Liver (tissue), 9 donors: ENCODE results near the gene CCDC158. TPM values are rescaled to one million over a fixed set of nuclear protein-coding genes. Genes with fewer than 3 reads are reported as not detected.

Experiments
- DNase-seq: peaks from one replicate; pipeline ENCODE4 v3.0.0-alpha.2; 2017; ENCODE audit warnings: low spot score
- H3K27ac ChIP-seq, 2 donors: one replicate each; pipeline ENCODE4 v1.7.0; 2013; ENCODE audit warnings: inconsistent platforms in 2 of 2, low read length in 2 of 2, control low read depth in 1 of 2, low read depth in 1 of 2, mild to moderate bottlenecking in 1 of 2
- H3K27me3 ChIP-seq, 4 donors: one replicate each; pipeline versions ENCODE4 v1.6.1 to v1.7.0; 2013; ENCODE audit warnings: low read length in 3 of 4, inconsistent platforms in 1 of 4, mild to moderate bottlenecking in 1 of 4, moderate library complexity in 1 of 4; ENCODE audit not compliant: control insufficient read depth in 4 of 4, insufficient read depth in 4 of 4
- H3K36me3 ChIP-seq, 4 donors: one replicate each; pipeline versions ENCODE4 v1.6.1 to v1.7.0; 2013; ENCODE audit warnings: low read length in 3 of 4, mild to moderate bottlenecking in 3 of 4, low read depth in 1 of 4, moderate library complexity in 1 of 4; ENCODE audit not compliant: control insufficient read depth in 4 of 4, insufficient read depth in 3 of 4
- H3K4me1 ChIP-seq, 4 donors: one replicate each; pipeline versions ENCODE4 v1.6.1 to v1.7.0; 2013; ENCODE audit warnings: low read length in 3 of 4, mild to moderate bottlenecking in 3 of 4, moderate library complexity in 1 of 4; ENCODE audit not compliant: control insufficient read depth in 4 of 4, insufficient read depth in 4 of 4
- H3K4me3 ChIP-seq, 3 donors: one replicate each; pipeline versions ENCODE4 v1.6.1 to v1.7.0; 2013; ENCODE audit warnings: low read length in 3 of 3, control low read depth in 1 of 3, low read depth in 1 of 3, mild to moderate bottlenecking in 1 of 3
- H3K9ac ChIP-seq, 2 donors: one replicate each; pipeline ENCODE4 v1.7.0; 2013; ENCODE audit warnings: low read length in 2 of 2, mild to moderate bottlenecking in 2 of 2, moderate library complexity in 2 of 2, control low read depth in 1 of 2, low read depth in 1 of 2
- H3K9me3 ChIP-seq, 4 donors: one replicate each; pipeline versions ENCODE4 v1.6.1 to v1.7.0; 2013; ENCODE audit warnings: low read length in 3 of 4; ENCODE audit not compliant: control insufficient read depth in 4 of 4
- EGR1 ChIP-seq, 2 donors: IDR thresholded peaks; 2 replicates each; pipeline ENCODE4 v1.6.1; 2016 to 2018; ENCODE audit warnings: antibody characterized with exemption in 2 of 2, low read depth in 2 of 2
- FOXA1 ChIP-seq: IDR thresholded peaks from 2 replicates; pipeline ENCODE4 v1.6.1; 2016; ENCODE audit warnings: antibody characterized with exemption
- FOXA2 ChIP-seq: IDR thresholded peaks from 2 replicates; pipeline ENCODE4 v1.6.1; 2016; ENCODE audit warnings: antibody characterized with exemption
- GABPA ChIP-seq, 2 donors: IDR thresholded peaks in 1 of 2; conservative IDR thresholded peaks in 1 of 2; 2 replicates each; pipeline ENCODE4 v1.6.1; 2016; ENCODE audit warnings: antibody characterized with exemption in 2 of 2, mild to moderate bottlenecking in 1 of 2, moderate library complexity in 1 of 2
- HNF4A ChIP-seq, 2 donors: conservative IDR thresholded peaks; 2 replicates each; pipeline ENCODE4 v1.6.1; 2016; ENCODE audit warnings: antibody characterized with exemption in 2 of 2, mild to moderate bottlenecking in 2 of 2
- HNF4G ChIP-seq: IDR thresholded peaks from 2 replicates; pipeline ENCODE4 v1.6.1; 2016; ENCODE audit warnings: antibody characterized with exemption
- JUND ChIP-seq, 2 donors: IDR thresholded peaks; 2 replicates each; pipeline ENCODE4 v1.6.1; 2016; ENCODE audit warnings: antibody characterized with exemption in 2 of 2
- NR2F2 ChIP-seq: IDR thresholded peaks from 2 replicates; pipeline ENCODE4 v1.6.1; 2016; ENCODE audit warnings: antibody characterized with exemption
- RAD21 ChIP-seq, 2 donors: IDR thresholded peaks; 2 replicates each; pipeline ENCODE4 v1.6.1; 2016; ENCODE audit warnings: antibody characterized with exemption in 2 of 2, mild to moderate bottlenecking in 2 of 2
- RXRA ChIP-seq, 2 donors: IDR thresholded peaks; 2 replicates each; pipeline ENCODE4 v1.6.1; 2017 to 2018; ENCODE audit warnings: antibody characterized with exemption in 2 of 2, mild to moderate bottlenecking in 1 of 2
- SP1 ChIP-seq: IDR thresholded peaks from 2 replicates; pipeline ENCODE4 v1.6.1; 2018; ENCODE audit warnings: antibody characterized with exemption, mild to moderate bottlenecking
- TAF1 ChIP-seq: conservative IDR thresholded peaks from 2 replicates; pipeline ENCODE4 v1.6.1; 2016; ENCODE audit warnings: antibody characterized with exemption, mild to moderate bottlenecking
- YY1 ChIP-seq: IDR thresholded peaks from 2 replicates; pipeline ENCODE4 v1.6.1; 2016; ENCODE audit warnings: antibody characterized with exemption, mild to moderate bottlenecking
- WGBS: extraction: QIAGEN DNeasy Blood & Tissue Kit; methylation state at CpG from one replicate; pipeline ENCODE4 v1.1.7; 2013; 5-methylcytosine and 5-hydroxymethylcytosine counted together
- polyA plus RNA-seq, 2 donors: library from polyadenylated mRNA; stranded (reverse) in 1 of 2; unstranded in 1 of 2; fragments of 200-250 nt in 1 of 2; fragments of >200 nt in 1 of 2; fragmentation: Nextera tagmentation in 1 of 2; extraction: Ambion mirVana in 1 of 2; gene quantifications; one replicate each; pipeline versions ENCODE4 v1.2.1 to v1.2.3, GENCODE V29; 2013 to 2015
- total RNA-seq, 2 donors: library from RNA; depleted of rRNA; stranded (reverse); fragments of >200 nt; gene quantifications; one replicate each; pipeline ENCODE4 v1.2.3, GENCODE V29; 2014
- TF ChIP-seq, protein P1 (sequence below): IDR thresholded peaks from 2 replicates; pipeline ENCODE4 v1.6.1; 2016; ENCODE audit warnings: antibody characterized with exemption
- TF ChIP-seq, protein P2 (sequence below): fragments of 150-350 bp; IDR thresholded peaks from 2 replicates; pipeline ENCODE4 v1.5.1; 2017; ENCODE audit warnings: improper control_type of control experiment, low read depth, low read length; ENCODE audit not compliant: missing input control
- TF ChIP-seq, protein P3 (sequence below): IDR thresholded peaks from 2 replicates; pipeline ENCODE4 v1.6.1; 2016; ENCODE audit warnings: antibody characterized with exemption
- TF ChIP-seq, protein P4 (sequence below): IDR thresholded peaks from 2 replicates; pipeline ENCODE4 v1.6.1; 2016; ENCODE audit warnings: antibody characterized with exemption, mild to moderate bottlenecking
- TF ChIP-seq, protein P5 (sequence below): IDR thresholded peaks from 2 replicates; pipeline ENCODE4 v1.6.1; 2016; ENCODE audit warnings: antibody characterized with exemption
- donor health status: healthy.
- donor health status: healthy.
- donor health status: healthy.
- donor health status: healthy.
- donor health status: healthy.

The CCDC158 gene
- total and polyA plus RNA-seq, 4 donors: 0.28 to 4.0 (median 1.1) TPM

DNA sequence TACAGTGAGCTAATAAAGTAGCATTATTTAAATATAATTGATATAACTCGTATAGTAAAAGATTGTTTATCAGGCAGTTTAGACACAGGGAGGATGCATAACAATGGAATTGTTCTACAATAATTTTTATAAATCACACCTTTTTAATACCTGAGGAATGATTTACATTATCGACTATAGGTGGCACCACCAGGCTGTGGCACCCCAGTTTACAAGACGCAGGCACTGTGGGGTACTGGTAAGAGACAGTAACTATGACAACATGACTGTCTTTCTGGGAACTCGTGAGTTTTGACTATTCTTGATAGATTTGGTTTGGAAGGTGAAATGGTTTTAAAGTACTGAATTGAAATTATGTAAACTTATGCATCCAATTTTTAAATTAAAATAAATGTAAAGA, 141.5 kb downstream of the CCDC158 start:
- Histone ChIP-seq H3K4me3 (no peak overlapping the region), H3K36me3 (no peaks in the 10 kb centered on the region), H3K9ac (no peak overlapping the region), H3K27ac (peak overlapping the region in 1 of 2 donors; percentile 27), H3K4me1 (peaks cover 8 to 61% (median 45%) of the 10 kb centered on the region in 4 donors), H3K27me3 (no peaks in the 10 kb centered on the region), H3K9me3 (no peaks in the 10 kb centered on the region)
- WGBS: 86% methylated on average over 4 of the region's 4 CpGs
- no peak for DNase-seq
- TF ChIP-seq, protein P1, sequence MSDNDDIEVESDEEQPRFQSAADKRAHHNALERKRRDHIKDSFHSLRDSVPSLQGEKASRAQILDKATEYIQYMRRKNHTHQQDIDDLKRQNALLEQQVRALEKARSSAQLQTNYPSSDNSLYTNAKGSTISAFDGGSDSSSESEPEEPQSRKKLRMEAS: no peak

DNA sequence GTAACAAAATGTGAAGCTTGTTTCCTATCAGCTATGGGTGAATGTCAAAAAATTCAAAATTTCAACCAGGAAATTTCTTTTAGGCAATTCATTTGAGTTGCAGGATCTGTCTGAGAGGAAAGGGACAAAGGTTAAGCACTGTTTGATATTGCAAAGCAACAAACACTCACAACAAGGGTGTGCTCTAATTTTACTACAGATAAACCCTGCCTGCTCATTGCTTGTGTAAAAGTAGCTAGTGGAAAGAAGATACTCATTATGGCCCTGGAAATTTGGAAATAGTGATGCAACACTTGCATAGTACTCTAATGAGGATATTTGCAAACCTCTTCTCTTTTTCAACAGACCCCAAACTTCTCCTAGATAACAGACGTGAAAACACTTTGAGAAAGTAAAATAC, 142.4 kb downstream of the CCDC158 start:
- Histone ChIP-seq H3K9ac (peak overlapping the region in 1 of 2 donors; percentile 55), H3K36me3 (no peaks in the 10 kb centered on the region), H3K27me3 (no peaks in the 10 kb centered on the region), H3K9me3 (no peaks in the 10 kb centered on the region), H3K27ac (peak overlapping the region; percentile 82 to 96), H3K4me1 (peaks cover 8 to 68% (median 45%) of the 10 kb centered on the region in 4 donors), H3K4me3 (no peak overlapping the region)
- TF ChIP-seq, protein P1: peak; percentile 90
- TF ChIP-seq, protein P2, sequence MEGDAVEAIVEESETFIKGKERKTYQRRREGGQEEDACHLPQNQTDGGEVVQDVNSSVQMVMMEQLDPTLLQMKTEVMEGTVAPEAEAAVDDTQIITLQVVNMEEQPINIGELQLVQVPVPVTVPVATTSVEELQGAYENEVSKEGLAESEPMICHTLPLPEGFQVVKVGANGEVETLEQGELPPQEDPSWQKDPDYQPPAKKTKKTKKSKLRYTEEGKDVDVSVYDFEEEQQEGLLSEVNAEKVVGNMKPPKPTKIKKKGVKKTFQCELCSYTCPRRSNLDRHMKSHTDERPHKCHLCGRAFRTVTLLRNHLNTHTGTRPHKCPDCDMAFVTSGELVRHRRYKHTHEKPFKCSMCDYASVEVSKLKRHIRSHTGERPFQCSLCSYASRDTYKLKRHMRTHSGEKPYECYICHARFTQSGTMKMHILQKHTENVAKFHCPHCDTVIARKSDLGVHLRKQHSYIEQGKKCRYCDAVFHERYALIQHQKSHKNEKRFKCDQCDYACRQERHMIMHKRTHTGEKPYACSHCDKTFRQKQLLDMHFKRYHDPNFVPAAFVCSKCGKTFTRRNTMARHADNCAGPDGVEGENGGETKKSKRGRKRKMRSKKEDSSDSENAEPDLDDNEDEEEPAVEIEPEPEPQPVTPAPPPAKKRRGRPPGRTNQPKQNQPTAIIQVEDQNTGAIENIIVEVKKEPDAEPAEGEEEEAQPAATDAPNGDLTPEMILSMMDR: no peak
- TF ChIP-seq FOXA1 (peak; percentile 35), JUND (IDR thresholded peaks at IDR 0.05) (peak; percentile 83 to 86), NR2F2 (peak; percentile 17), RXRA (IDR thresholded peaks at IDR 0.05) (peak; percentile 77 to 82), YY1 (peak; percentile 87), RAD21 (IDR thresholded peaks at IDR 0.05) (peak; percentile 60 to 64), TAF1 (peak; percentile 14), HNF4G (peak; percentile 67), SP1 (peak; percentile 93), HNF4A (conservative IDR thresholded peaks at IDR 0.05) (peak; percentile 85 to 86), FOXA2 (peak; percentile 47), GABPA (IDR thresholded peaks at IDR 0.05 in 1 of 2, conservative IDR thresholded peaks at IDR 0.05 in 1 of 2) (no peak), EGR1 (IDR thresholded peaks at IDR 0.05; ENCODE audit: low read depth in 2 of 2) (peak; percentile 57 to 88)
- TF ChIP-seq, protein P3, sequence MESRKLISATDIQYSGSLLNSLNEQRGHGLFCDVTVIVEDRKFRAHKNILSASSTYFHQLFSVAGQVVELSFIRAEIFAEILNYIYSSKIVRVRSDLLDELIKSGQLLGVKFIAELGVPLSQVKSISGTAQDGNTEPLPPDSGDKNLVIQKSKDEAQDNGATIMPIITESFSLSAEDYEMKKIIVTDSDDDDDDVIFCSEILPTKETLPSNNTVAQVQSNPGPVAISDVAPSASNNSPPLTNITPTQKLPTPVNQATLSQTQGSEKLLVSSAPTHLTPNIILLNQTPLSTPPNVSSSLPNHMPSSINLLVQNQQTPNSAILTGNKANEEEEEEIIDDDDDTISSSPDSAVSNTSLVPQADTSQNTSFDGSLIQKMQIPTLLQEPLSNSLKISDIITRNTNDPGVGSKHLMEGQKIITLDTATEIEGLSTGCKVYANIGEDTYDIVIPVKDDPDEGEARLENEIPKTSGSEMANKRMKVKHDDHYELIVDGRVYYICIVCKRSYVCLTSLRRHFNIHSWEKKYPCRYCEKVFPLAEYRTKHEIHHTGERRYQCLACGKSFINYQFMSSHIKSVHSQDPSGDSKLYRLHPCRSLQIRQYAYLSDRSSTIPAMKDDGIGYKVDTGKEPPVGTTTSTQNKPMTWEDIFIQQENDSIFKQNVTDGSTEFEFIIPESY: peak; percentile 44
- TF ChIP-seq, protein P4, sequence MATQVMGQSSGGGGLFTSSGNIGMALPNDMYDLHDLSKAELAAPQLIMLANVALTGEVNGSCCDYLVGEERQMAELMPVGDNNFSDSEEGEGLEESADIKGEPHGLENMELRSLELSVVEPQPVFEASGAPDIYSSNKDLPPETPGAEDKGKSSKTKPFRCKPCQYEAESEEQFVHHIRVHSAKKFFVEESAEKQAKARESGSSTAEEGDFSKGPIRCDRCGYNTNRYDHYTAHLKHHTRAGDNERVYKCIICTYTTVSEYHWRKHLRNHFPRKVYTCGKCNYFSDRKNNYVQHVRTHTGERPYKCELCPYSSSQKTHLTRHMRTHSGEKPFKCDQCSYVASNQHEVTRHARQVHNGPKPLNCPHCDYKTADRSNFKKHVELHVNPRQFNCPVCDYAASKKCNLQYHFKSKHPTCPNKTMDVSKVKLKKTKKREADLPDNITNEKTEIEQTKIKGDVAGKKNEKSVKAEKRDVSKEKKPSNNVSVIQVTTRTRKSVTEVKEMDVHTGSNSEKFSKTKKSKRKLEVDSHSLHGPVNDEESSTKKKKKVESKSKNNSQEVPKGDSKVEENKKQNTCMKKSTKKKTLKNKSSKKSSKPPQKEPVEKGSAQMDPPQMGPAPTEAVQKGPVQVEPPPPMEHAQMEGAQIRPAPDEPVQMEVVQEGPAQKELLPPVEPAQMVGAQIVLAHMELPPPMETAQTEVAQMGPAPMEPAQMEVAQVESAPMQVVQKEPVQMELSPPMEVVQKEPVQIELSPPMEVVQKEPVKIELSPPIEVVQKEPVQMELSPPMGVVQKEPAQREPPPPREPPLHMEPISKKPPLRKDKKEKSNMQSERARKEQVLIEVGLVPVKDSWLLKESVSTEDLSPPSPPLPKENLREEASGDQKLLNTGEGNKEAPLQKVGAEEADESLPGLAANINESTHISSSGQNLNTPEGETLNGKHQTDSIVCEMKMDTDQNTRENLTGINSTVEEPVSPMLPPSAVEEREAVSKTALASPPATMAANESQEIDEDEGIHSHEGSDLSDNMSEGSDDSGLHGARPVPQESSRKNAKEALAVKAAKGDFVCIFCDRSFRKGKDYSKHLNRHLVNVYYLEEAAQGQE: peak; percentile 76
- TF ChIP-seq, protein P5, sequence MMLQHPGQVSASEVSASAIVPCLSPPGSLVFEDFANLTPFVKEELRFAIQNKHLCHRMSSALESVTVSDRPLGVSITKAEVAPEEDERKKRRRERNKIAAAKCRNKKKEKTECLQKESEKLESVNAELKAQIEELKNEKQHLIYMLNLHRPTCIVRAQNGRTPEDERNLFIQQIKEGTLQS: peak; percentile 97
- no peak for DNase-seq
- 27% methylated on average over 1 of the region's 1 CpG for WGBS
